Stimulated activated CD8-positive, alpha-beta memory T cell treated with anti-CD3 and anti-CD28 coated beads, Interleukin-7, amount 100 ng/mL, for 4 hours (primary cell): ENCODE data around the gene C19orf53.

Experiments
- DNase-seq, 2 donors: peaks; one replicate each; pipeline ENCODE4 v3.0.0-alpha.2; 2020; ENCODE audit warnings: low read depth in 2 of 2

Gene C19orf53

DNA sequence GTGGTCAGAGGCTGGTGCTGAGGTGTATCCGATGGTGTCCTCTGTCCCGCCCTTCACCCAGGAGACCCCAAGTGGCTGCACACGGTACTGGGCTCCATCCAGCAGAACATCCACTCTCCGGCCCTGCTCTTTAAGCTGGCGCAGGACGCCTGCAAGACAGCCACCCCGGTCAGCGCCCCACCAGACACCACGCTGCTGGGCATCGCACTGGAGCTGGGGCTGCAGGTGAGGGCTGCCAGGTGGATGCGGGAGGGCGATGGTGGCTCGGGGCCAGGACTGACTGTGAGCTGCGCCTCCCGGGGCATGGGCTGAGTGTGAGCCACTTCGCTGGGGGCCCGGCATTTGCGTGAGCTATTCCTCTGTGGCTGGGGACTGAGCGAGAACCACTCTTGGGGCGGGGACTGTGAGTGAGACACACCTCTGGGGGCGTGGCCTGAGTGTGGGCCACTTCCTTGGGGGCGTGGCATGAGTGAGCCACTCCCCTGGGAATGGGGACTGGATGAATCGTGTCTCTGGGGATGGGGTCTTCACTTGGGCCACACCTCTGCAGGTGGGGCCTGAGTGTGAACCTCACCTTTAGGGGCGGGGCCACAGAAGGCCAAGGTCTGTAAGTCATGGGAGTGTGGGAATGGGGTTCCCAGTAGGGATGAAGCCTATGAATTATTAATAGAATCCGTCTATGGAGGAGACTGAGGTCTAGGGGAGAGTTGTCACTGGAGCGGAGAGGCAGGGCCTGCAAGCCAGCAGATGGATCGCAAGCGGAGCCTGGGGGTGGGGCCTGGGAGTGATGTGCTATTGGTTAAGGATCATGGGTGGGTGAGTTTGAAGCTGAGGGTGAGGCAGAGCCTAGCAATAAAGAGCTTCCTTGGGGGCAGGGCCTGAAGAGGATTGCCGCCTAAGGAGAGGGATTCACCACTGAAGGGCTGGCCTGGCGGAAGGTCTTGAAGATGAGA lies 51.5 kb downstream of the C19orf53 start:
- no peak for DNase-seq

DNA sequence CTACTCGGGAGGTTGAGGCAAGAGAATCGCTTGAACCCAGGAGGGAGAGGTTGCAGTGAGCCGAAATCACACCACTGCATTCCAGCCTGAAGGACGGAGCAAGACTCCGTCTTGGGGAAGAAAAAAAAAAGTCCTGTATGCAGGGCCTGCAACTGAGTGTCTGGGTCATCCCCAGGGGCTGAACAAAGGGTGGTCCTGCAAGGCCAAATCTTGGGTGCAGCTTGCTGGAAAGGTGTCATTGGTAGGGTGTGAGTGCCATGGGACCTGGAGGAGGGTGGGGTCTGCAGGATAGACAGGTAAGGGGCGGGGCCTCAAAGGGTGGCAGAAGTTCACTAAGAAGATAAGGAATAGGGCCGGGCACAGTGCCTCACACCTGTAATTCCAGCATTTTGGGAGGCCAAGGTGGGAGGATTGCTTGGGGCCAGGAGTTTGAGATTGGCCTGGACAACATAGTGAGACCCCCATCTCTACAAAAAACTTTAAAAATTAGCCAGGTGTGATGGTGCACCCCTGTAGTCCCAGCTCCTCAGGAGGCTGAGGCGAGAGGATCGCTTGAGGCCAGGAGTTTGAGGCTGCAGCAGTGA lies 52.5 kb downstream of the C19orf53 start:
- no peak for DNase-seq

DNA sequence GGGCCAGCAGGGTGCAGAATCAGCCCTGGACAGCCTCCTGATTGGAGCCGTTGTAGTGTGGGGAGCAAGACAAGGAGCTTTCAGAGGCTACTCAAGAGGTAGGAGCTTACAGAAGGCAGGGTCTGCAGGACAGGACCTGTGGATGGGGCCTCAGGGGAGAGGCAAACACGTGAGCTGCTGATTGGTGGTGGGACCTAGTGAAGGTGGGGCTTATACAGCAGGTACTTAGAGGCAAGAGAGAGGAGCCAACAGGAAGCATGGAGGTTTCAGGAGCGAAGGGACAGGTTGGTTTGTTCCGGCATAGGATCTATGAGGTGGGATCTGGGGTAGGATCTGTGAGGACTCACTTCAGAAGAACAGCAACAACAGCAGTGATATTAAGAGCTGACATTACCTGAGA lies 53.4 kb downstream of the C19orf53 start:
- no peak for DNase-seq
